OCI-LY1 (cell line): ENCODE data around the gene LDAH.

Experiments
- EZH2 ChIP-seq: fragments of 200-600 bp; sonication (generic), shearing (Covaris generic); IDR thresholded peaks from 2 replicates; pipeline ENCODE4 v1.8.0; 2017; ENCODE audit warnings: borderline replicate concordance, mixed run types, mild to moderate bottlenecking, antibody characterized with exemption, low read length, moderate library complexity, mixed read lengths
- TF ChIP-seq, protein P1 (sequence below): fragments of 200-600 bp; sonication (generic), shearing (Covaris generic); IDR thresholded peaks from 2 replicates; pipeline ENCODE4 v1.5.1; 2017; ENCODE audit warnings: mild to moderate bottlenecking, antibody characterized with exemption, low read length, moderate library complexity, mixed read lengths

DNA sequence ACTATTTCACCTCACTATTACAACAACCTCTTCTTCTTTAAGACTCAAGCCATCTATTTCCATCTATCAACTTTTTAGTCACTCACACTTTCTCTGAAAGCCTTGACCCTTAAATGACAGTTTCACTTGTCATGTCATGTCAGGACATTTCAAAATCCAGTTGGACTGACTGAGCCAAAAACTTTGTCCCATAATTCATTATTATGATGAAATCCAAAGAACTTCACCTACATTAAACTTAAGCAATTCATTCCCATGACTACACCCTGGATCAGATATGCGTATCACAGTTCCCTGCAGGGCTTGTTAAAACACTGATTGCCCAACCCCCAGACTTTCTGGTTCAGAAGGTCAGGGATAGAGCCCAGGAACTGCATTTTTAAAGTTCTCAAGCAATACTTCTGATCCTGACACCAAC lies 26.5 kb downstream of the LDAH start:
- TF ChIP-seq, protein P1, sequence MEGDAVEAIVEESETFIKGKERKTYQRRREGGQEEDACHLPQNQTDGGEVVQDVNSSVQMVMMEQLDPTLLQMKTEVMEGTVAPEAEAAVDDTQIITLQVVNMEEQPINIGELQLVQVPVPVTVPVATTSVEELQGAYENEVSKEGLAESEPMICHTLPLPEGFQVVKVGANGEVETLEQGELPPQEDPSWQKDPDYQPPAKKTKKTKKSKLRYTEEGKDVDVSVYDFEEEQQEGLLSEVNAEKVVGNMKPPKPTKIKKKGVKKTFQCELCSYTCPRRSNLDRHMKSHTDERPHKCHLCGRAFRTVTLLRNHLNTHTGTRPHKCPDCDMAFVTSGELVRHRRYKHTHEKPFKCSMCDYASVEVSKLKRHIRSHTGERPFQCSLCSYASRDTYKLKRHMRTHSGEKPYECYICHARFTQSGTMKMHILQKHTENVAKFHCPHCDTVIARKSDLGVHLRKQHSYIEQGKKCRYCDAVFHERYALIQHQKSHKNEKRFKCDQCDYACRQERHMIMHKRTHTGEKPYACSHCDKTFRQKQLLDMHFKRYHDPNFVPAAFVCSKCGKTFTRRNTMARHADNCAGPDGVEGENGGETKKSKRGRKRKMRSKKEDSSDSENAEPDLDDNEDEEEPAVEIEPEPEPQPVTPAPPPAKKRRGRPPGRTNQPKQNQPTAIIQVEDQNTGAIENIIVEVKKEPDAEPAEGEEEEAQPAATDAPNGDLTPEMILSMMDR = no peak
- no peak for TF ChIP-seq EZH2
